Peyer's patch (tissue), 4 donors: Measurements from ENCODE around the gene PSMB1. TPM values are rescaled to one million over a fixed set of nuclear protein-coding genes. Genes with fewer than 3 reads are reported as not detected.

Experiments
- DNase-seq, 3 donors: peaks; one replicate each; pipeline ENCODE4 v3.0.0-alpha.2; 2017 to 2019
- H3K27ac ChIP-seq, 4 donors: fragments of 200-600 bp; sonication (generic); one replicate each; pipeline ENCODE4 v1.5.1; 2016 to 2019
- H3K27me3 ChIP-seq, 2 donors: fragments of 200-600 bp; sonication (generic); one replicate each; pipeline ENCODE4 v1.5.1; 2019
- H3K36me3 ChIP-seq, 3 donors: fragments of 200-600 bp; sonication (generic); one replicate each; pipeline ENCODE4 v1.5.1; 2016 to 2019
- H3K4me1 ChIP-seq, 4 donors: fragments of 200-600 bp; sonication (generic); one replicate each; pipeline ENCODE4 v1.5.1; 2016 to 2019
- H3K4me3 ChIP-seq, 4 donors: fragments of 200-600 bp; sonication (generic); 1 replicate in 3 of 4; 2 replicates in 1 of 4; pipeline ENCODE4 v1.5.1; 2016 to 2019; ENCODE audit warnings: mild to moderate bottlenecking in 1 of 4
- H3K9me3 ChIP-seq, 4 donors: fragments of 200-600 bp; sonication (generic); one replicate each; pipeline ENCODE4 v1.5.1; 2016 to 2019; ENCODE audit warnings: mild to moderate bottlenecking in 1 of 4
- POLR2A ChIP-seq, 2 donors: fragments of 450-650 bp; IDR thresholded peaks; one replicate each; pipeline ENCODE4 v1.5.1; 2017; ENCODE audit warnings: antibody characterized with exemption in 2 of 2, mild to moderate bottlenecking in 2 of 2, moderate library complexity in 2 of 2
- total RNA-seq, 4 donors: library from RNA; depleted of rRNA; stranded (reverse); fragments of >200 nt; gene quantifications; one replicate each; pipeline ENCODE4 v1.1.0, GENCODE V29; 2016
- TF ChIP-seq, protein P1 (sequence below), 6 experiments: fragments of 450-650 bp in 4 of 6; fragments of 200-600 bp in 2 of 6; sonication (generic) in 1 of 6; IDR thresholded peaks; one replicate each; pipeline ENCODE4 v1.5.1; 2017 to 2019; ENCODE audit warnings: antibody characterized with exemption in 6 of 6, mild to moderate bottlenecking in 3 of 6, moderate library complexity in 1 of 6

PSMB1 gene
- total RNA-seq, 4 donors from 2014 or later: 84.9 to 154 (median 143) TPM

DNA sequence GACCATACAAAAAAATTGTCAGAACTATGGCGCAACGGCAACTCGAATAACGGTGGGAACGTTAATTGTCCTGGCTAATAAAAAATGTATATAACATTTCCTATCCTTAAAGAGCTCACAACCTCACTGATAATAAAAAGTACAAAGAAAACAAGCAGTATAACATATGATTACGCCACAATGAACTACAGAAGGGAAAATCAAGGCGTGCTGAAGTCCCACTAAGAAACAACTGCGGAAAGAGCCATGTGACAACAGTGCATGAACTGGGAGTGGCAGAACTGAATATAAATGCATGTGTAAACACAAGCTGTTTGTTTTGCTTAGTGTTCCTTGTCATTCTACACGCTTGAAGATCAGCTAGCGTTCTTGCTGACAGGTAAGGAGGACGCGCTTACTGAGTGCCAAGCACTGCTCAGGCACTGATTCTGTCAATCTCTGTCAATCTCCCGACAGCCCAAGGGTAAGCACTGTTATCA is 466 bp upstream of the PSMB1 start:
- Histone ChIP-seq H3K27me3 (no peaks in the 10 kb centered on the region), H3K36me3 (peaks cover 0 to 22% (median 0%) of the 10 kb centered on the region in 3 donors), H3K27ac (peak overlapping the region; percentile 89 to 94 (median 92)), H3K9me3 (no peaks in the 10 kb centered on the region), H3K4me3 (peak overlapping the region; percentile 62 to 85 (median 76)), H3K4me1 (peaks cover 0 to 52% (median 9%) of the 10 kb centered on the region in 4 donors)
- DNase-seq: no peak
- TF ChIP-seq, protein P1, sequence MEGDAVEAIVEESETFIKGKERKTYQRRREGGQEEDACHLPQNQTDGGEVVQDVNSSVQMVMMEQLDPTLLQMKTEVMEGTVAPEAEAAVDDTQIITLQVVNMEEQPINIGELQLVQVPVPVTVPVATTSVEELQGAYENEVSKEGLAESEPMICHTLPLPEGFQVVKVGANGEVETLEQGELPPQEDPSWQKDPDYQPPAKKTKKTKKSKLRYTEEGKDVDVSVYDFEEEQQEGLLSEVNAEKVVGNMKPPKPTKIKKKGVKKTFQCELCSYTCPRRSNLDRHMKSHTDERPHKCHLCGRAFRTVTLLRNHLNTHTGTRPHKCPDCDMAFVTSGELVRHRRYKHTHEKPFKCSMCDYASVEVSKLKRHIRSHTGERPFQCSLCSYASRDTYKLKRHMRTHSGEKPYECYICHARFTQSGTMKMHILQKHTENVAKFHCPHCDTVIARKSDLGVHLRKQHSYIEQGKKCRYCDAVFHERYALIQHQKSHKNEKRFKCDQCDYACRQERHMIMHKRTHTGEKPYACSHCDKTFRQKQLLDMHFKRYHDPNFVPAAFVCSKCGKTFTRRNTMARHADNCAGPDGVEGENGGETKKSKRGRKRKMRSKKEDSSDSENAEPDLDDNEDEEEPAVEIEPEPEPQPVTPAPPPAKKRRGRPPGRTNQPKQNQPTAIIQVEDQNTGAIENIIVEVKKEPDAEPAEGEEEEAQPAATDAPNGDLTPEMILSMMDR (IDR thresholded peaks at IDR 0.05): no peak
- TF ChIP-seq POLR2A (IDR thresholded peaks at IDR 0.05): no peak

- Histone ChIP-seq H3K27ac (no peak overlapping the region), H3K4me1 (peaks cover 0 to 20% (median 0%) of the 10 kb centered on the region in 4 donors), H3K27me3 (no peaks in the 10 kb centered on the region), H3K9me3 (no peaks in the 10 kb centered on the region), H3K4me3 (no peak overlapping the region), H3K36me3 (peaks cover 0 to 92% (median 0%) of the 10 kb centered on the region in 3 donors)
- no peak for DNase-seq
- TF ChIP-seq, protein P1 (IDR thresholded peaks at IDR 0.05): no peak
- no peak for TF ChIP-seq POLR2A (IDR thresholded peaks at IDR 0.05)
These were observed 7.7 kb downstream of the PSMB1 start for GRCh38 chr6:170545405-170545804.

GRCh38 chr6:170542031-170542719 is 10.9 kb downstream of the PSMB1 start:
- no peak overlapping the region for H3K4me3 ChIP-seq
- peaks cover 0 to 93% (median 0%) of the 10 kb centered on the region in 3 donors for H3K36me3 ChIP-seq
- no peaks in the 10 kb centered on the region for H3K9me3 ChIP-seq
- H3K27me3 ChIP-seq: no peaks in the 10 kb centered on the region
- H3K27ac ChIP-seq: no peak overlapping the region
- no peak for DNase-seq
- TF ChIP-seq, protein P1 (IDR thresholded peaks at IDR 0.05): no peak
- TF ChIP-seq POLR2A (IDR thresholded peaks at IDR 0.05): no peak
- H3K4me1 ChIP-seq: no peaks in the 10 kb centered on the region

- Histone ChIP-seq H3K27ac (no peak overlapping the region), H3K4me3 (no peak overlapping the region), H3K36me3 (peaks cover 0 to 92% (median 0%) of the 10 kb centered on the region in 3 donors), H3K9me3 (no peaks in the 10 kb centered on the region), H3K27me3 (no peaks in the 10 kb centered on the region), H3K4me1 (no peaks in the 10 kb centered on the region)
- no peak for TF ChIP-seq POLR2A (IDR thresholded peaks at IDR 0.05)
- TF ChIP-seq, protein P1 (IDR thresholded peaks at IDR 0.05): no peak
- no peak for DNase-seq
These were observed 15.8 kb downstream of the PSMB1 start for GRCh38 chr6:170537329-170537728.

DNA sequence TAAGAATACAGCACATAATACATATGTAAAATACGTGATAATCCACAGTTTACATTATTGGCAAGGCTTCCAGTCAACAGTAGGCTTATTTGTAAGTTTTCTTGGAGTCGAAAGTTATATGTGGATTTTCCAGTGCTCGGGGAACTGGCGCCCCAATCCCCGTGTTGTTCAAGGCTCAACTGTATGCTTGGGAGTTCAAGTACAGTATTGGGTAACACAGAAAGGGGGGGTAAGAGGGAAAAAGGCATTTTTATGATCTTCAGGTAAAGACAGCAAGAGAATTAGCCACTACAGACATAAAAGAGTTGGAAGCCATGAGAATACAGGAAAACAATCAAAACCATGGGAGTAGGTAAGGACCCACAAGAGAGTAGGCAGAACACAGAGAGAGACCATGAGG is 16.4 kb downstream of the PSMB1 start:
- no peak overlapping the region for H3K27ac ChIP-seq
- no peak for DNase-seq
- no peaks in the 10 kb centered on the region for H3K27me3 ChIP-seq
- TF ChIP-seq, protein P1 (IDR thresholded peaks at IDR 0.05): no peak
- no peak for TF ChIP-seq POLR2A (IDR thresholded peaks at IDR 0.05)
- peaks cover 0 to 86% (median 0%) of the 10 kb centered on the region in 3 donors for H3K36me3 ChIP-seq
- no peaks in the 10 kb centered on the region for H3K4me1 ChIP-seq
- no peaks in the 10 kb centered on the region for H3K9me3 ChIP-seq
- H3K4me3 ChIP-seq: no peak overlapping the region
